ENCODE data around the gene SH3TC2.

The SH3TC2 gene

DNA sequence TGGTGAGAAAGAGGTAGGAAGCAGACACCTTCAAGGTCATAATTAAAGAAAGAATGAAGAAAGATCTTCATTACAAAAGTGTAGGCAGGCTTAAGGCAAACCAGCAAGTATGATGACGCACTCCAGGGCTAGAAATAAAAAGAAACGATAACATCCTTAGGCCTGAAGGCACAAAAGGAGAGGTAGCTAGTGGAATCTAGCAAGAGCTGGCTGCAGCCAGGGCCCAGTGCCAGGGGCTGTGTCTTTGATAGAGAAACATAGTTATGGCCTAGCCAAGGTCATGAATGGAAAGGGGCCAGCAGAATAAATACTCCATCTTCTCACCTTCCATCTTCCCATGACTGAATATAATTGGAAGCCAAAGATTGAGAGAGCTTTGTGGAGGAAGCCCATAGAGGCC is 6.8 kb upstream of the SH3TC2 start:
- Histone ChIP-seq H3K36me3 (ENCODE audit: control insufficient read depth, insufficient read depth, low read length) (no peaks in the 10 kb centered on the region), H3K4me1 (no peaks in the 10 kb centered on the region), H3K27me3 (ENCODE audit: control insufficient read depth, insufficient read depth, low read length) (no peaks in the 10 kb centered on the region), H3K27ac (no peak overlapping the region), H3K4me3 (ENCODE audit: low read depth, low read length) (no peak overlapping the region), H2AFZ (no peak overlapping the region), H3K79me2 (no peaks in the 10 kb centered on the region), H3K9ac (no peak overlapping the region), H3K9me3 (ENCODE audit: control insufficient read depth, low read length) (no peaks in the 10 kb centered on the region), H3K4me2 (ENCODE audit: low read length) (no peak overlapping the region)
- TF ChIP-seq CTCF (IDR thresholded peaks at IDR 0.05) = no peak

DNA sequence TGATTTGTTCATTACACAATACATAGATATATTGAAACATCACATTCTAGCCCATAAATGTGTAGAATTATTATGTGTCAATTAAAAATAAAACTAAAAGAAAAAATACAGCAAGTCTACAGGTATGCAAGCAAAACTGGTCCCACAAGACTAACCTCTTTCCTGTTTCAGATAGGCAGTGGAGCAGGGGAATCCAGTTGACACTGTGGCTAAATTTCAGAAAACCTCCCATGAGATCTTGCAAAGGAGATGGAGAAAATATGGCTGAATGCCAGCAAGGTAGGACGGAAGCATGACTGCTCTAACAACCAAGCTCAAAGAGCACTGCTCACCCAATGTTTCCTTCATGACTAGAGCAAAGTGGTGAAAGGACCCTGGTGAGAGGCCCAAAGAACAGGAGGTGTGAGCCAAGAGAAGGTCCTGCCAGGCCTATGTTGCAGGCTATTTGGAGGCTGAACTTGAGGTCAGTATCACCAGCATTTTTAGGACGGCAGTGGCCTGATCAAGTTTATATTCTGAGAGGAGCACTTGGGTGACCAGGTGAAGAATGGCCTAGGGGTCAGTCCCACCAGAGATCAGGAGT is 1.1 kb upstream of the SH3TC2 start:
- H3K4me2 ChIP-seq (ENCODE audit: low read length) = no peak overlapping the region
- H3K36me3 ChIP-seq (ENCODE audit: control insufficient read depth, insufficient read depth, low read length) = no peaks in the 10 kb centered on the region
- H3K9ac ChIP-seq = no peak overlapping the region
- H3K9me3 ChIP-seq (ENCODE audit: control insufficient read depth, low read length) = no peaks in the 10 kb centered on the region
- no peak for TF ChIP-seq CTCF (IDR thresholded peaks at IDR 0.05)
- no peaks in the 10 kb centered on the region for H3K79me2 ChIP-seq
- no peak overlapping the region for H3K27ac ChIP-seq
- H2AFZ ChIP-seq = no peak overlapping the region
- H3K27me3 ChIP-seq (ENCODE audit: control insufficient read depth, insufficient read depth, low read length) = no peaks in the 10 kb centered on the region
- peaks cover 2% of the 10 kb centered on the region for H3K4me1 ChIP-seq
- no peak overlapping the region for H3K4me3 ChIP-seq (ENCODE audit: low read depth, low read length)

DNA sequence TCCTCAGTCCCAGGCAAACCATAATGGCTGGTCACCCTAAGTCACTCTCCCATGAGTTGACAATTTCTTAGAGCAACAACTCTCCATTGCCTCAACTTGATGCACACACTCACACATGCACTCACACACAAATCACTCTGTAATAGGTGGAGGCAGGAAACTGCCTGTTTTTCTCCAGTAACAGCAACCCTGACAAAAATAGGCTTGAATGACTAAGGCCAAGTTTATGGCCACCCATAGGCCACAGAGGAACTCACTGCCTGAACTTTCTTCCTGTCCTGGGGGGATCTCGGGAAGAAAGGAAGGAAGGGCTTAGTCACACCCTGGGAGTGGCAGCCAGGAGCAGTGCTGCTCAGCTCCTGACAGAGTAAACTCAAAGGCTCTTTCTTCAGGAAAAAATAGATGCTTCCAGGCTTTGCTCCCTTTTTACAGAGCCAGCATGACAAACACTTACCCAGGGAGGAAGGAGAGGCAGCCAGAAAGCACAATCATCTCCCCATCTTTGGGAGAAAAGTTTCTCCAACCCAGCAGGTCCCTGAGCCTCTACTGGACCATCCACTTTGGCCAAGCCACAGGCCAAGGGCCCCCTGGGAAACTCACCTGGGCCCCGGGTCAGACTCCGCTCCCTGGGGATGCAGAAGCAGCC is 368 bp downstream of the SH3TC2 start:
- Histone ChIP-seq H3K4me3 (ENCODE audit: low read depth, low read length) (no peak overlapping the region), H3K79me2 (no peaks in the 10 kb centered on the region), H2AFZ (peak overlapping the region; percentile 69), H3K9ac (no peak overlapping the region), H3K27me3 (ENCODE audit: control insufficient read depth, insufficient read depth, low read length) (no peaks in the 10 kb centered on the region), H3K27ac (peak overlapping the region; percentile 44), H3K36me3 (ENCODE audit: control insufficient read depth, insufficient read depth, low read length) (no peaks in the 10 kb centered on the region), H3K4me2 (ENCODE audit: low read length) (no peak overlapping the region), H3K9me3 (ENCODE audit: control insufficient read depth, low read length) (no peaks in the 10 kb centered on the region), H3K4me1 (peaks cover 2% of the 10 kb centered on the region)
- no peak for TF ChIP-seq CTCF (IDR thresholded peaks at IDR 0.05)

- no peak overlapping the region for H3K4me2 ChIP-seq (ENCODE audit: low read length)
- no peaks in the 10 kb centered on the region for H3K9me3 ChIP-seq (ENCODE audit: control insufficient read depth, low read length)
- no peak overlapping the region for H3K9ac ChIP-seq
- no peaks in the 10 kb centered on the region for H3K79me2 ChIP-seq
- H3K4me1 ChIP-seq = peaks cover 2% of the 10 kb centered on the region
- no peaks in the 10 kb centered on the region for H3K36me3 ChIP-seq (ENCODE audit: control insufficient read depth, insufficient read depth, low read length)
- no peak overlapping the region for H3K27ac ChIP-seq
- H3K27me3 ChIP-seq (ENCODE audit: control insufficient read depth, insufficient read depth, low read length) = no peaks in the 10 kb centered on the region
- H3K4me3 ChIP-seq (ENCODE audit: low read depth, low read length) = no peak overlapping the region
- no peak for TF ChIP-seq CTCF (IDR thresholded peaks at IDR 0.05)
- H2AFZ ChIP-seq = no peak overlapping the region
Measured at GRCh38 chr5:149061341-149061740, 1.5 kb downstream of the SH3TC2 start.

DNA sequence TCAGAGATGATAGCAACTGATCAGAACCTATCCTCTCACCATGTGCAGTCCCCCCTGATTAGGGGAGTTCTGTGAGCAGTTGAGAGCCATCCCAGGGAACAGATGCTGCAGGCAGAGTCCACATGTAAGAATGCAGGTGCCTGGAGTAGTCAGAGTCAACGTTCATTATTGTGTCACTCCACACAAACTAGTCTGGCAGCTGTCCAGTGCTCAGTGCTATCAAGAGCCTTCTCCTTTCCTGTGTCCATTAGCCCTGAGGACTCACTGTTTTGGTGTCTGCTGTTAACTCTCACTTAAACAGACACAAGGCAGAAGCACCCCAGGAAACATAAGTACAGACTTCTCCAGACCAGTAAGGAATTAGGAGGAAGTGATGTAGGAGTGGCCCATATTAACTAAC is 2.5 kb downstream of the SH3TC2 start:
- no peak overlapping the region for H3K4me3 ChIP-seq (ENCODE audit: low read depth, low read length)
- no peaks in the 10 kb centered on the region for H3K79me2 ChIP-seq
- no peak overlapping the region for H2AFZ ChIP-seq
- no peaks in the 10 kb centered on the region for H3K27me3 ChIP-seq (ENCODE audit: control insufficient read depth, insufficient read depth, low read length)
- H3K27ac ChIP-seq = no peak overlapping the region
- no peaks in the 10 kb centered on the region for H3K36me3 ChIP-seq (ENCODE audit: control insufficient read depth, insufficient read depth, low read length)
- H3K9me3 ChIP-seq (ENCODE audit: control insufficient read depth, low read length) = no peaks in the 10 kb centered on the region
- H3K4me1 ChIP-seq = peaks cover 2% of the 10 kb centered on the region
- no peak overlapping the region for H3K9ac ChIP-seq
- no peak overlapping the region for H3K4me2 ChIP-seq (ENCODE audit: low read length)
- TF ChIP-seq CTCF (IDR thresholded peaks at IDR 0.05) = no peak
